HG03066 (cell line): Measurements from ENCODE around the gene IER2.
"Not testable (repeated sequence)": the region's sequence is repeated elsewhere in the genome, so short reads cannot be mapped to it uniquely, and the experiment has no call there.

ENCODE experiments used
- ATAC-seq: cut with Tn5 transposase; IDR thresholded peaks from one replicate; pipeline ENCODE4 v1.9.1; 2021; ENCODE audit warnings: low read depth; ENCODE audit not compliant: unreplicated experiment

IER2 gene

DNA sequence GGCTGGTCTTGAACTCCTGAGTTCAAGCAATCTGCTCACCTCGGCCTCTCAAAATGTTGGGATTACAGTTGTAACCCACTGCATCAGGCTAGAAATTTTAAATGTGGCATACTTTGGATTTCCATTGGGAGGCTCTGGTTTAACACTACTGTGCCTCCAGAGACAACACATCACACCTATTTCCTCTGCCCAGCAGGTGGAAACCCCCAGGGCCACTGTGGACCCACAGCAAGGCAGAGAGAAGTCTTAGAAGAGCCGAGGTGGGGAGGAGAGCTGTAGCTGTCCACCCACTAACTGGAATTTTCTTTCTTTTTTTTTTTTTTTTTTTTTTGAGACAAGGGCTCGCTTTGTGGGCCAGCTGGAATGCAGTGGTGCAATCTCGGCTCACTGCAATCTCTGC, 39.4 kb downstream of the IER2 start:
- ATAC-seq = no peak

- ATAC-seq = no peak
Measured at GRCh38 chr19:13190781-13191540, 40.8 kb downstream of the IER2 start.

DNA sequence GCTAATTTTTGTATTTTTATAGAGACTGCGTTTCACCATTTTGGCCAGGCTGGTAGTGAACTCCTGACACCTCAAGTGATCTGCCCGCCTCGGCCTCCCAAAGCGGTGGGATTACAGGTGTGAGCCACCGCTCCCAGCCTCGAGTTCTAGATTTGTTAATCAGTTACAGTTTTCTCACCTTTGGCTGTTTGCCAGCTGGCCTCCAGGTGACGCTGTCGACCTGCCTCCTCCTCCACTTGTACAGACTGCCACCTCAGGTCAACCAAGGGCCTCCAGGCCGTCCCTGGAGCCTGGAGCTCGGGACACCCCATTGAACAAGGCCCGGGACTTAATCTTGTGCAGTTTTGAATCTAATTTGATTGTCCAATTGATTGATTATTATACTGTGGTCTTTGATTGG, 45.5 kb downstream of the IER2 start:
- ATAC-seq = no peak

- ATAC-seq = no peak
Measured at GRCh38 chr19:13198634-13199033, 48.4 kb downstream of the IER2 start.

DNA sequence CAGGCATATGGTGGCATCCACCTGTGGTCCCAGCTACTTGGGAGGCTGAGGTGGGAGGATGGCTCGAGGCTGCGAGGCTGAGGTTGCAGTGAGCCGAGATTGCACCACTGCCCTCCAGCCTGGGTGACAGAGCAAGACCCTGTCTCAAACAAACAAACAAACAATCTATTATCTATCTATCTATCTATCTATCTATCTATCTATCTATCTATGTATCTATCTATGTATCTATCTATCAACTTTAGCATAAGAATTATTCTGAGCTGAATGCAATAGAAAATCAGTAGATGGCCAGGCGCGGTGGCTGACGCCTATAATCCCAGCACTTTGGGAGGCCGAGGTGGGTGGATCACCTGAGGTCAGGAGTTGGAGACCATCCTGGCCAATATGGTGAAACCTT, 51.9 kb downstream of the IER2 start:
- ATAC-seq = not testable (repeated sequence)
